IMR-90 (cell line): ENCODE data around the gene DESI1. TPM values are rescaled to one million over a fixed set of nuclear protein-coding genes. Genes with fewer than 3 reads are reported as not detected.

Experiments used
- ATAC-seq: fragments of 200-7000 bp; cut with Tn5 transposase; 2 replicates; pipeline ENCODE4 v1.9.1; 2020; ENCODE audit warnings: low read depth, mild to moderate bottlenecking, moderate library complexity
- BruUV-seq: library from RNA; stranded (reverse); fragments of 400-500 nt; replicated peaks from 2 replicates; lab custom pipeline; 2021; lab: Mats Ljungman, UMichigan
- CTCF ChIA-PET: fragments of 300-600 bp; formaldehyde crosslinking; extraction: SDS; loops from one replicate; lab custom pipeline; 2021; ENCODE audit warnings: antibody characterized with exemption; lab: Yijun Ruan, JAX
- POLR2A ChIA-PET: fragments of 300-600 bp; sonication (Branson Sonifier 250); formaldehyde crosslinking; loops from one replicate; lab custom pipeline; 2022; ENCODE audit warnings: antibody characterized with exemption; ENCODE audit not compliant: unreplicated experiment; lab: Charles Lee
- DNase-seq: peaks from one replicate; pipeline ENCODE4 v3.0.0; 2013
- H2AFZ ChIP-seq: replicated peaks from 2 replicates; pipeline ENCODE3; 2013; ENCODE audit warnings: low read length, mild to moderate bottlenecking; ENCODE audit not compliant: poor library complexity
- H2AK5ac ChIP-seq: 2 replicates; pipeline ENCODE4 v1.6.1; 2013; ENCODE audit warnings: low read depth, low read length, inconsistent platforms
- H2AK9ac ChIP-seq: replicated peaks from 2 replicates; pipeline ENCODE3; 2013; ENCODE audit warnings: mild to moderate bottlenecking, low read depth, low read length, moderate library complexity; ENCODE audit not compliant: poor library complexity
- H2BK120ac ChIP-seq: 2 replicates; pipeline ENCODE4 v1.6.1; 2013; ENCODE audit warnings: low read depth, low read length, inconsistent platforms
- H2BK15ac ChIP-seq: 3 replicates; pipeline ENCODE4 v1.6.1; 2013; ENCODE audit warnings: low read depth, low read length, inconsistent platforms
- H2BK20ac ChIP-seq: 2 replicates; pipeline ENCODE4 v1.6.1; 2013; ENCODE audit warnings: low read depth, mild to moderate bottlenecking, inconsistent platforms, low read length, moderate library complexity
- H2BK5ac ChIP-seq: 2 replicates; pipeline ENCODE4 v1.6.1; 2013; ENCODE audit warnings: mild to moderate bottlenecking, low read depth, low read length, inconsistent platforms; ENCODE audit not compliant: poor library complexity, severe bottlenecking
- H3K14ac ChIP-seq: replicated peaks from 2 replicates; pipeline ENCODE4 v1.6.1; 2013; ENCODE audit warnings: low read depth, low read length, inconsistent platforms
- H3K18ac ChIP-seq: 2 replicates; pipeline ENCODE4 v1.6.1; 2013; ENCODE audit warnings: low read depth, low read length, control low read depth
- H3K23ac ChIP-seq: 2 replicates; pipeline ENCODE4 v1.6.1; 2013; ENCODE audit warnings: low read depth, low read length, inconsistent platforms
- H3K27ac ChIP-seq: 2 replicates; pipeline ENCODE4 v1.5.1; 2013; ENCODE audit warnings: mild to moderate bottlenecking, control low read depth, low read length; ENCODE audit not compliant: insufficient read depth
- H3K27me3 ChIP-seq: 2 replicates; pipeline ENCODE4 v1.6.1; 2013; ENCODE audit warnings: low read length; ENCODE audit not compliant: control insufficient read depth, insufficient read depth
- H3K36me3 ChIP-seq: 2 replicates; pipeline ENCODE4 v1.6.1; 2013; ENCODE audit warnings: low read length, mixed read lengths; ENCODE audit not compliant: control insufficient read depth, insufficient read depth
- H3K4ac ChIP-seq: 2 replicates; pipeline ENCODE4 v1.6.1; 2013; ENCODE audit warnings: low read depth, low read length, inconsistent platforms
- H3K4me1 ChIP-seq: 2 replicates; pipeline ENCODE4 v1.6.1; 2013; ENCODE audit warnings: low read length, mixed read lengths; ENCODE audit not compliant: control insufficient read depth, insufficient read depth
- H3K4me2 ChIP-seq: 2 replicates; pipeline ENCODE4 v1.6.1; 2013; ENCODE audit warnings: low read depth, mild to moderate bottlenecking, control low read depth, low read length, moderate library complexity
- H3K4me3 ChIP-seq: 2 replicates; pipeline ENCODE4 v1.5.1; 2013; ENCODE audit warnings: low read depth, mild to moderate bottlenecking, control low read depth, low read length, moderate library complexity; ENCODE audit not compliant: insufficient read depth
- H3K56ac ChIP-seq: 2 replicates; pipeline ENCODE4 v1.6.1; 2013; ENCODE audit warnings: low read length, inconsistent platforms; ENCODE audit not compliant: insufficient read depth; ENCODE audit errors: extremely low read depth
- H3K79me1 ChIP-seq, 2 experiments: 2 replicates each; pipeline ENCODE4 v1.6.1; 2013; ENCODE audit warnings: low read length in 2 of 2, inconsistent platforms in 1 of 2, low read depth in 1 of 2
- H3K9ac ChIP-seq: 2 replicates; pipeline ENCODE4 v1.6.1; 2013; ENCODE audit warnings: low read depth, low read length, control low read depth
- H3K9me1 ChIP-seq: 2 replicates; pipeline ENCODE4 v1.6.1; 2013; ENCODE audit warnings: low read length, inconsistent platforms; ENCODE audit not compliant: insufficient read depth
- H3K9me3 ChIP-seq: 2 replicates; pipeline ENCODE4 v1.6.1; 2013; ENCODE audit warnings: low read length; ENCODE audit not compliant: control insufficient read depth, insufficient read depth
- H4K20me1 ChIP-seq: 2 replicates; pipeline ENCODE4 v1.6.1; 2013; ENCODE audit warnings: low read length, inconsistent platforms; ENCODE audit not compliant: insufficient read depth
- H4K5ac ChIP-seq: 2 replicates; pipeline ENCODE4 v1.6.1; 2013; ENCODE audit warnings: mild to moderate bottlenecking, low read depth, low read length, control low read depth
- H4K8ac ChIP-seq, 2 experiments: 2 replicates each; pipeline ENCODE4 v1.6.1; 2013; ENCODE audit warnings: low read depth in 2 of 2, low read length in 2 of 2, control low read depth in 1 of 2, inconsistent platforms in 1 of 2
- H4K91ac ChIP-seq: 2 replicates; pipeline ENCODE4 v1.6.1; 2013; ENCODE audit warnings: low read depth, low read length, inconsistent platforms; ENCODE audit not compliant: insufficient read depth
- MAZ ChIP-seq: IDR thresholded peaks from 2 replicates; pipeline ENCODE4 v1.6.1; 2012; ENCODE audit warnings: low read depth, mild to moderate bottlenecking, low read length, improper control_type of control experiment, moderate library complexity, borderline replicate concordance
- MXI1 ChIP-seq: IDR thresholded peaks from 2 replicates; pipeline ENCODE4 v1.6.1; 2012; ENCODE audit warnings: low read depth, mild to moderate bottlenecking, low read length, moderate library complexity, borderline replicate concordance
- POLR2A ChIP-seq: IDR thresholded peaks from 2 replicates; pipeline ENCODE4 v1.6.1; 2012; ENCODE audit warnings: mild to moderate bottlenecking, low read depth, low read length
- RCOR1 ChIP-seq: IDR thresholded peaks from 2 replicates; pipeline ENCODE4 v1.6.1; 2012; ENCODE audit warnings: mild to moderate bottlenecking, low read length, improper control_type of control experiment; ENCODE audit not compliant: insufficient replicate concordance
- WGBS, 2 experiments: methylation state at CpG; one replicate each; pipeline versions ENCODE4 v1.1.5 to v1.1.7; 2013; ENCODE audit warnings: missing lambda C conversion rate in 2 of 2; ENCODE audit not compliant: insufficient read length in 1 of 2; ENCODE audit errors: extremely low coverage in 2 of 2; 5-methylcytosine and 5-hydroxymethylcytosine counted together
- dilution Hi-C: fragments of 300-500 bp; cut with HindIII; formaldehyde crosslinking; loops from one replicate; pipeline ENCODE4 v1.14.3; 2018; ENCODE audit warnings: low sequenced_read_pairs; ENCODE audit not compliant: unreplicated experiment
- in situ Hi-C: fragments of 300-500 bp; cut with MboI; formaldehyde crosslinking; loops from 3 replicates; pipeline ENCODE4 v1.14.3; 2019; ENCODE audit warnings: low sequenced_read_pairs, inconsistent platforms, mixed read lengths
- intact Hi-C: fragments of 100-400 bp; cut with micrococcal nuclease; formaldehyde crosslinking; loops from 2 replicates; pipeline ENCODE4 v1.10.0; 2022
- polyA plus RNA-seq, 3 experiments: library from polyadenylated mRNA; depleted of rRNA; stranded (reverse); fragments of >200 nt; gene quantifications; 2 replicates each; pipeline ENCODE4 v1.2.3, GENCODE V29; 2012; ENCODE audit warnings: low replicate concordance in 1 of 3
- total RNA-seq: library from RNA; depleted of rRNA; stranded (reverse); fragments of >200 nt; gene quantifications from 2 replicates; pipeline ENCODE4 v1.2.3, GENCODE V29; 2012

DESI1 gene
- total and polyA plus RNA-seq, 2 of the 4 experiments (the other 2 are of a cell fraction) = 14.5 to 24.9 TPM

GRCh38 chr22:41562461-41562860 is 58.4 kb downstream of the DESI1 start:
- peak overlapping the region; percentile 80; the same call in 1 of the 2 replicates for H3K4me3 ChIP-seq

More at GRCh38 chr22:41562461-41562860, 58.4 kb downstream of the DESI1 start:
- dilution Hi-C loops = no loop called here
- POLR2A ChIA-PET = no interaction called here
- H2AK5ac ChIP-seq = peak overlapping the region; percentile 98
- peak overlapping the region; percentile 60 for H3K56ac ChIP-seq
- no TSS peak for BruUV-seq
- H3K79me1 ChIP-seq = peaks cover 11 to 72% of the 10 kb centered on the region in 2 experiments; a peak in 3 of 4 replicates
- no peaks in the 10 kb centered on the region for H3K27me3 ChIP-seq
- H2BK20ac ChIP-seq = peak overlapping the region; percentile 98
- peak overlapping the region; percentile 96 for H3K23ac ChIP-seq
- peak overlapping the region; percentile 73 for H3K27ac ChIP-seq
- H4K5ac ChIP-seq = peak overlapping the region; percentile 69
- H2AFZ ChIP-seq = peak overlapping the region; percentile 85
- H3K4ac ChIP-seq = peak overlapping the region; percentile 98
- H3K9me3 ChIP-seq = no peaks in the 10 kb centered on the region
- H3K9me1 ChIP-seq = peaks cover 26% of the 10 kb centered on the region
- DNase-seq (no peak), ATAC-seq (no peak)
- CTCF ChIA-PET = interaction anchor here (1.1 kb wide), 1 partner anchor 19 kb away, joined by 4 read pairs; the partner anchor contains the start of gene POLR3H
- peaks cover 32% of the 10 kb centered on the region for H3K4me1 ChIP-seq
- H3K9ac ChIP-seq = peak overlapping the region; percentile 83
- H2BK15ac ChIP-seq = peak overlapping the region; percentile 98; the same call in 2 of the 3 replicates
- 0 out of 2 replicates have a peak, but pooled peaks have one; percentile 2 for TF ChIP-seq POLR2A
- TF ChIP-seq MXI1 = no peak
- no peak for TF ChIP-seq RCOR1
- no peak for TF ChIP-seq MAZ
- H4K91ac ChIP-seq = peak overlapping the region; percentile 96
- H3K14ac ChIP-seq = peak overlapping the region; percentile 95
- peaks cover 3% of the 10 kb centered on the region for H4K20me1 ChIP-seq
- peak overlapping the region; percentile 69 for H3K18ac ChIP-seq
- in situ Hi-C loops = no loop called here
- H2BK5ac ChIP-seq = peak overlapping the region; percentile 93
- WGBS, 2 experiments = 72% methylated on average over 2 of the region's 4 CpGs; no CpG with 5 or more reads in 1 of the 2 experiments
- peak overlapping the region; percentile 99 for H2AK9ac ChIP-seq
- H3K4me2 ChIP-seq = peak overlapping the region; percentile 94
- intact Hi-C loops = no loop called here
- peak overlapping the region; percentile 92 for H2BK120ac ChIP-seq
- H4K8ac ChIP-seq = peak overlapping the region; percentile 24 to 87; a peak in 3 of 4 replicates
- peaks cover 3% of the 10 kb centered on the region; the same call in 1 of the 2 replicates for H3K36me3 ChIP-seq
